Endothelial cell of umbilical vein (primary cell): ENCODE results near the gene LRRC8C. TPM values are rescaled to one million over a fixed set of nuclear protein-coding genes. Genes with fewer than 3 reads are reported as not detected.

Experiments used
- BruUV-seq: library from RNA; stranded (reverse); fragments of 400-500 nt; replicated peaks from 2 replicates; lab custom pipeline; 2021; lab: Mats Ljungman, UMichigan
- CTCF ChIA-PET: fragments of 300-600, 350-600 bp; sonication (Branson Sonifier 250); formaldehyde crosslinking; loops from one replicate; lab custom pipeline; 2021; ENCODE audit warnings: antibody characterized with exemption, inconsistent platforms; lab: Charles Lee
- POLR2A ChIA-PET: fragments of 300-600, 350-600 bp; sonication (Branson Sonifier 250); formaldehyde crosslinking; loops from one replicate; lab custom pipeline; 2021; ENCODE audit warnings: antibody characterized with exemption, inconsistent platforms; lab: Charles Lee
- DNase-seq: peaks from one replicate; pipeline ENCODE4 v3.0.0-alpha.2; 2011; ENCODE audit warnings: low read depth, low spot score
- FAIRE-seq: peaks from 2 replicates; lab custom pipeline; 2011; peaks lifted over from hg19 to GRCh38; lab: Jason Lieb, UNC
- H2AFZ ChIP-seq: 2 replicates; pipeline ENCODE4 v1.6.0; 2012; ENCODE audit warnings: low read depth, low read length, control low read depth, inconsistent platforms
- H3K27ac ChIP-seq: 2 replicates; pipeline ENCODE4 v1.5.1; 2011; ENCODE audit warnings: low read depth, mild to moderate bottlenecking, control low read depth, low read length, moderate library complexity; ENCODE audit not compliant: insufficient read depth
- H3K27me3 ChIP-seq, 2 experiments: 2 replicates each; pipeline versions ENCODE4 v1.6.0 to v1.6.1; 2011; ENCODE audit warnings: low read length in 2 of 2, mixed read lengths in 1 of 2; ENCODE audit not compliant: control insufficient read depth in 2 of 2, insufficient read depth in 2 of 2
- H3K36me3 ChIP-seq, 2 experiments: 2 replicates in 1 of 2; 3 replicates in 1 of 2; pipeline ENCODE4 v1.5.1; 2011; ENCODE audit warnings: low read length in 2 of 2, mild to moderate bottlenecking in 1 of 2, moderate library complexity in 1 of 2; ENCODE audit not compliant: control insufficient read depth in 2 of 2, insufficient read depth in 2 of 2; ENCODE audit errors: extremely low read depth in 1 of 2
- H3K4me1 ChIP-seq: 3 replicates; pipeline ENCODE4 v1.5.1; 2011; ENCODE audit warnings: mild to moderate bottlenecking, low read length; ENCODE audit not compliant: control insufficient read depth, insufficient read depth; ENCODE audit errors: extremely low read depth
- H3K4me2 ChIP-seq: 2 replicates; pipeline ENCODE4 v1.6.1; 2011; ENCODE audit warnings: low read length, control low read depth, mixed read lengths; ENCODE audit not compliant: insufficient read depth
- H3K4me3 ChIP-seq, 3 experiments: fragments of 200-600 bp in 1 of 3; sonication (generic), shearing (Covaris generic) in 1 of 3; replicated peaks in 1 of 3; 2 replicates each; pipeline ENCODE4 v1.5.1; 2011 to 2016; ENCODE audit warnings: control low read depth in 3 of 3, low read length in 3 of 3, mild to moderate bottlenecking in 2 of 3, inconsistent platforms in 1 of 3, low read depth in 1 of 3, moderate library complexity in 1 of 3; ENCODE audit not compliant: insufficient read depth in 1 of 3
- H3K79me2 ChIP-seq: 2 replicates; pipeline ENCODE4 v1.6.0; 2012; ENCODE audit warnings: low read length, inconsistent platforms; ENCODE audit not compliant: control insufficient read depth, insufficient read depth
- H3K9ac ChIP-seq: replicated peaks from 2 replicates; pipeline ENCODE3; 2011; ENCODE audit warnings: low read length, control low read depth; ENCODE audit not compliant: insufficient read depth; ENCODE audit errors: extremely low read depth
- H3K9me1 ChIP-seq: replicated peaks from 3 replicates; pipeline ENCODE4 v1.6.0; 2011; ENCODE audit warnings: mild to moderate bottlenecking, low read length; ENCODE audit not compliant: control insufficient read depth, insufficient read depth; ENCODE audit errors: extremely low read depth
- H3K9me3 ChIP-seq: replicated peaks from 2 replicates; pipeline ENCODE4 v1.5.1; 2012; ENCODE audit warnings: low read length, inconsistent platforms; ENCODE audit not compliant: control insufficient read depth, insufficient read depth
- H4K20me1 ChIP-seq: replicated peaks from 2 replicates; pipeline ENCODE3; 2011; ENCODE audit warnings: mild to moderate bottlenecking, low read length; ENCODE audit not compliant: control insufficient read depth, insufficient read depth; ENCODE audit errors: extremely low read depth
- EZH2 ChIP-seq: IDR thresholded peaks from 2 replicates; pipeline ENCODE4 v1.6.1; 2012; ENCODE audit warnings: borderline replicate concordance, low read depth, mild to moderate bottlenecking, moderate library complexity, low read length, inconsistent platforms; ENCODE audit not compliant: severe bottlenecking
- FOS ChIP-seq: IDR thresholded peaks from 2 replicates; pipeline ENCODE4 v1.6.1; 2011; ENCODE audit warnings: mild to moderate bottlenecking, low read length, moderate library complexity, borderline replicate concordance; ENCODE audit not compliant: insufficient read depth
- GATA2 ChIP-seq: IDR thresholded peaks from 2 replicates; pipeline ENCODE4 v1.7.0; 2011; ENCODE audit warnings: low read depth, mild to moderate bottlenecking, moderate library complexity, mixed read lengths, low read length; ENCODE audit not compliant: insufficient read length, insufficient read depth
- MAX ChIP-seq: IDR thresholded peaks from 2 replicates; pipeline ENCODE4 v1.6.1; 2011; ENCODE audit not compliant: insufficient read depth, insufficient read length
- POLR2A ChIP-seq: IDR thresholded peaks from 2 replicates; pipeline ENCODE4 v1.6.1; 2012; ENCODE audit warnings: low read depth, mild to moderate bottlenecking, control low read depth, low read length
- dilution Hi-C: fragments of 300-500 bp; cut with MboI; formaldehyde crosslinking; loops from one replicate; pipeline ENCODE4 v1.15.0; 2019; ENCODE audit warnings: low sequenced_read_pairs; ENCODE audit not compliant: extremely low pct_ligation_motif_present
- intact Hi-C: fragments of 100-400 bp; cut with micrococcal nuclease; formaldehyde crosslinking; loops from one replicate; pipeline ENCODE4 v1.10.0; 2022
- polyA plus RNA-seq, 4 experiments: library from polyadenylated mRNA; depleted of rRNA in 3 of 4; stranded (reverse) in 3 of 4; unstranded in 1 of 4; fragments of >200 nt; gene quantifications; 2 replicates each; pipeline versions ENCODE4 v1.2.1 to v1.2.3, GENCODE V29; 2011 to 2012; ENCODE audit warnings: missing spikeins in 1 of 4
- total RNA-seq: library from RNA; stranded (reverse); gene quantifications from 2 replicates; pipeline ENCODE4 v1.2.3, GENCODE V29; 2021

LRRC8C gene
- total and polyA plus RNA-seq, 2 donors (not counting 3 experiments of a cell fraction or from before 2014, with no cell fraction given), result 33.6 to 51.5 TPM

GRCh38 chr1:89603651-89604413 lies 29.1 kb upstream of the LRRC8C start:
- FAIRE-seq (no peak), DNase-seq (no peak)
- Histone ChIP-seq H3K4me1 (peaks cover 14% of the 10 kb centered on the region), H2AFZ (no peak overlapping the region), H3K79me2 (no peaks in the 10 kb centered on the region), H3K9me3 (no peaks in the 10 kb centered on the region), H3K9me1 (no peaks in the 10 kb centered on the region), H3K9ac (no peak overlapping the region), H3K4me3 (no peak overlapping the region), H3K4me2 (no peak overlapping the region), H3K36me3 (no peaks in the 10 kb centered on the region), H3K27ac (no peak overlapping the region), H3K27me3 (no peaks in the 10 kb centered on the region), H4K20me1 (no peaks in the 10 kb centered on the region)
- TF ChIP-seq FOS (no peak), MAX (no peak), EZH2 (no peak)
- dilution Hi-C loops (no loop called here), intact Hi-C loops (loop anchor here (10.0 kb wide), 1 partner anchor 381 kb away; no protein-coding TSS in a partner anchor)
- ChIA-PET POLR2A (interaction anchor here (0.9 kb wide), 1 partner anchor 59 kb away, joined by 3 read pairs; no protein-coding TSS in a partner anchor), CTCF (interaction anchor here (1.0 to 5.2 kb wide), 12 partner anchors 8 to 160 kb away, joined by 3 to 37 read pairs (median 4); partner anchors contain the start of gene LRRC8C)
- BruUV-seq, result no TSS peak

GRCh38 chr1:89604414-89604735 lies 28.5 kb upstream of the LRRC8C start:
- H3K27ac ChIP-seq, result no peak overlapping the region
- H3K9me3 ChIP-seq, result no peaks in the 10 kb centered on the region
- no peaks in the 10 kb centered on the region for H3K79me2 ChIP-seq
- DNase-seq (no peak), FAIRE-seq (peak; percentile 49)
- POLR2A ChIA-PET, result interaction anchor here (0.9 kb wide), 1 partner anchor 60 kb away, joined by 3 read pairs; no protein-coding TSS in a partner anchor
- no peak overlapping the region for H3K4me3 ChIP-seq
- no TSS peak for BruUV-seq
- H2AFZ ChIP-seq, result no peak overlapping the region
- no peak overlapping the region for H3K4me2 ChIP-seq
- TF ChIP-seq GATA2, result no peak
- no peak for TF ChIP-seq POLR2A
- no peak for TF ChIP-seq MAX
- no peak for TF ChIP-seq EZH2
- CTCF ChIA-PET, result interaction anchor here (1.0 to 5.2 kb wide), 6 partner anchors 13 to 159 kb away, joined by 3 to 37 read pairs (median 10); partner anchors contain the start of gene LRRC8C
- H3K4me1 ChIP-seq, result peaks cover 14% of the 10 kb centered on the region
- H3K9me1 ChIP-seq, result no peaks in the 10 kb centered on the region
- H3K36me3 ChIP-seq, result no peaks in the 10 kb centered on the region
- H3K27me3 ChIP-seq, result no peaks in the 10 kb centered on the region
- dilution Hi-C loops (no loop called here), intact Hi-C loops (loop anchor here (10.0 kb wide), 1 partner anchor 380 kb away; no protein-coding TSS in a partner anchor)
- no peak overlapping the region for H3K9ac ChIP-seq
- no peaks in the 10 kb centered on the region for H4K20me1 ChIP-seq
